Measurements from ENCODE around the gene BATF2.
"Not testable (repeated sequence)": the region's sequence is repeated elsewhere in the genome, so short reads cannot be mapped to it uniquely, and the experiment has no call there.

Gene BATF2

GRCh38 chr11:65003968-65004367 is 7.2 kb upstream of the BATF2 start:
- not testable (repeated sequence) for H2BK15ac ChIP-seq (ENCODE audit: low read length); H2BK5ac ChIP-seq (ENCODE audit: low read length); H3K23ac ChIP-seq (ENCODE audit: low read depth, low read length, poor library complexity); H4K91ac ChIP-seq (ENCODE audit: low read depth, low read length, poor library complexity); H2AK5ac ChIP-seq (ENCODE audit: low read depth, low read length); H3K4me2 ChIP-seq (ENCODE audit: insufficient read depth, low read length, poor library complexity, severe bottlenecking); H3K18ac ChIP-seq (ENCODE audit: low read length); H3K4ac ChIP-seq (ENCODE audit: low read length); H4K8ac ChIP-seq (ENCODE audit: low read depth, low read length); H2AFZ ChIP-seq (ENCODE audit: low read length); H3K9ac ChIP-seq (ENCODE audit: low read depth, low read length, poor library complexity); H3K14ac ChIP-seq (ENCODE audit: low read length); H3K36me3 ChIP-seq (replicated peaks in 1 of 2; ENCODE audit: control insufficient read depth in 2 of 2, insufficient read depth in 2 of 2, low read length in 2 of 2); H2BK120ac ChIP-seq (ENCODE audit: low read depth, low read length); H2BK12ac ChIP-seq (ENCODE audit: low read length); H3K4me3 ChIP-seq (ENCODE audit: low read length in 2 of 2); H3K27me3 ChIP-seq (ENCODE audit: control insufficient read depth in 3 of 3, insufficient read depth in 3 of 3, low read depth in 1 of 3, low read length in 3 of 3); DNase-seq (ENCODE audit: low spot score); H3K79me1 ChIP-seq (ENCODE audit: low read depth, low read length); H3K27ac ChIP-seq (replicated peaks; ENCODE audit: low read length); H3K4me1 ChIP-seq (ENCODE audit: control insufficient read depth in 2 of 2, insufficient read depth in 1 of 2, low read depth in 1 of 2, low read length in 2 of 2); H3K9me3 ChIP-seq (replicated peaks in 1 of 2; ENCODE audit: control insufficient read depth in 2 of 2, insufficient read depth in 1 of 2, low read depth in 1 of 2, low read length in 2 of 2)
- no CpG with 5 or more reads among the region's 3 CpGs for WGBS, 2 donors (ENCODE audit: extremely low coverage in 2 of 2, insufficient read length in 2 of 2, insufficient replicate concordance in 1 of 2)

- no peak overlapping the region for H3K23ac ChIP-seq (ENCODE audit: low read depth, low read length, poor library complexity)
- no peak overlapping the region for H4K8ac ChIP-seq (ENCODE audit: low read depth, low read length)
- H3K9ac ChIP-seq (ENCODE audit: low read depth, low read length, poor library complexity): no peak overlapping the region
- no peak overlapping the region for H2AK5ac ChIP-seq (ENCODE audit: low read depth, low read length)
- H3K14ac ChIP-seq (ENCODE audit: low read length): peak overlapping the region; percentile 72
- no peak overlapping the region for H3K4ac ChIP-seq (ENCODE audit: low read length)
- H3K4me1 ChIP-seq (ENCODE audit: control insufficient read depth in 2 of 2, insufficient read depth in 1 of 2, low read depth in 1 of 2, low read length in 2 of 2): peaks cover 0 to 3% of the 10 kb centered on the region in 2 donors
- H4K91ac ChIP-seq (ENCODE audit: low read depth, low read length, poor library complexity): no peak overlapping the region
- peaks cover 0 to 5% (median 0%) of the 10 kb centered on the region in 3 experiments for H3K27me3 ChIP-seq (ENCODE audit: control insufficient read depth in 3 of 3, insufficient read depth in 3 of 3, low read depth in 1 of 3, low read length in 3 of 3)
- H2BK12ac ChIP-seq (ENCODE audit: low read length): no peak overlapping the region
- H3K9me3 ChIP-seq (replicated peaks in 1 of 2; ENCODE audit: control insufficient read depth in 2 of 2, insufficient read depth in 1 of 2, low read depth in 1 of 2, low read length in 2 of 2): no peaks in the 10 kb centered on the region
- H2BK15ac ChIP-seq (ENCODE audit: low read length): no peak overlapping the region
- no peak overlapping the region for H3K18ac ChIP-seq (ENCODE audit: low read length)
- no peaks in the 10 kb centered on the region for H3K79me1 ChIP-seq (ENCODE audit: low read depth, low read length)
- WGBS, 2 donors (ENCODE audit: extremely low coverage in 2 of 2, insufficient read length in 2 of 2, insufficient replicate concordance in 1 of 2): no CpG with 5 or more reads among the region's 7 CpGs
- H2BK5ac ChIP-seq (ENCODE audit: low read length): no peak overlapping the region
- no peak overlapping the region for H3K4me2 ChIP-seq (ENCODE audit: insufficient read depth, low read length, poor library complexity, severe bottlenecking)
- H3K36me3 ChIP-seq (replicated peaks in 1 of 2; ENCODE audit: control insufficient read depth in 2 of 2, insufficient read depth in 2 of 2, low read length in 2 of 2): no peaks in the 10 kb centered on the region
- no peak overlapping the region for H3K27ac ChIP-seq (replicated peaks; ENCODE audit: low read length)
- no peak overlapping the region for H3K4me3 ChIP-seq (ENCODE audit: low read length in 2 of 2)
- H2AFZ ChIP-seq (ENCODE audit: low read length): no peak overlapping the region
- H2BK120ac ChIP-seq (ENCODE audit: low read depth, low read length): no peak overlapping the region
- DNase-seq (ENCODE audit: low spot score): no peak
These were observed 6.5 kb upstream of the BATF2 start for GRCh38 chr11:65003282-65003681.

- H3K23ac ChIP-seq (ENCODE audit: low read depth, low read length, poor library complexity): no peak overlapping the region
- no peak overlapping the region for H3K4ac ChIP-seq (ENCODE audit: low read length)
- H3K4me3 ChIP-seq (ENCODE audit: low read length in 2 of 2): no peak overlapping the region
- no peak overlapping the region for H2AFZ ChIP-seq (ENCODE audit: low read length)
- H2BK12ac ChIP-seq (ENCODE audit: low read length): no peak overlapping the region
- no peak overlapping the region for H3K4me2 ChIP-seq (ENCODE audit: insufficient read depth, low read length, poor library complexity, severe bottlenecking)
- no peaks in the 10 kb centered on the region for H3K36me3 ChIP-seq (replicated peaks in 1 of 2; ENCODE audit: control insufficient read depth in 2 of 2, insufficient read depth in 2 of 2, low read length in 2 of 2)
- no peak overlapping the region for H4K8ac ChIP-seq (ENCODE audit: low read depth, low read length)
- H4K91ac ChIP-seq (ENCODE audit: low read depth, low read length, poor library complexity): no peak overlapping the region
- H3K9me3 ChIP-seq (replicated peaks in 1 of 2; ENCODE audit: control insufficient read depth in 2 of 2, insufficient read depth in 1 of 2, low read depth in 1 of 2, low read length in 2 of 2): no peaks in the 10 kb centered on the region
- DNase-seq (ENCODE audit: low spot score): no peak
- peaks cover 0 to 5% (median 0%) of the 10 kb centered on the region in 3 experiments for H3K27me3 ChIP-seq (ENCODE audit: control insufficient read depth in 3 of 3, insufficient read depth in 3 of 3, low read depth in 1 of 3, low read length in 3 of 3)
- H2BK5ac ChIP-seq (ENCODE audit: low read length): no peak overlapping the region
- H3K18ac ChIP-seq (ENCODE audit: low read length): no peak overlapping the region
- no peaks in the 10 kb centered on the region for H3K79me1 ChIP-seq (ENCODE audit: low read depth, low read length)
- H2BK120ac ChIP-seq (ENCODE audit: low read depth, low read length): no peak overlapping the region
- H3K14ac ChIP-seq (ENCODE audit: low read length): no peak overlapping the region
- H3K27ac ChIP-seq (replicated peaks; ENCODE audit: low read length): no peak overlapping the region
- WGBS, 2 donors (ENCODE audit: extremely low coverage in 2 of 2, insufficient read length in 2 of 2, insufficient replicate concordance in 1 of 2): no CpG with 5 or more reads among the region's 5 CpGs
- H3K9ac ChIP-seq (ENCODE audit: low read depth, low read length, poor library complexity): no peak overlapping the region
- H2BK15ac ChIP-seq (ENCODE audit: low read length): no peak overlapping the region
- peaks cover 0 to 3% of the 10 kb centered on the region in 2 donors for H3K4me1 ChIP-seq (ENCODE audit: control insufficient read depth in 2 of 2, insufficient read depth in 1 of 2, low read depth in 1 of 2, low read length in 2 of 2)
- no peak overlapping the region for H2AK5ac ChIP-seq (ENCODE audit: low read depth, low read length)
These were observed 5.9 kb upstream of the BATF2 start for GRCh38 chr11:65002706-65003105.

DNA sequence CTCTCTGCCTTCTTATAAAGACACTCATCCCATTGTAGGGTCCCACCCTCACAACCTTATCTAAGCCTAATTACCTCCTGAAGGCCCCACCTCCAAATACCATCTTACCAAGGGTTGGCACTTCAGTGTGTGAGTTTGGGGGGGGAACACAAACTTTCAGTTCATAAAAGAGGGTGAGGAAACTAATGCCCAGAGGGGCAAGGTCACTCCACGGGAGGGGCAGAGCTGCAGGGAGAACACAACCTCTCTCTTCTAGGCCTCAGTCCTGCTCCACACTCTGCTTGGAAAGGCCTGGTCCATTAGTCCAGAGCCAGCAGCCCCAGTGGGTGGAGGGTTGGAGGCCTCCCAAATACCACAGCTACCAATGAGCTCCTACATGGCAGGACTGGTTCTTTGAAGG is 2.7 kb upstream of the BATF2 start:
- WGBS, 2 donors (ENCODE audit: extremely low coverage in 2 of 2, insufficient read length in 2 of 2, insufficient replicate concordance in 1 of 2): no CpG with 5 or more reads among the region's 1 CpG
- Histone ChIP-seq H4K91ac (ENCODE audit: low read depth, low read length, poor library complexity) (no peak overlapping the region), H2BK5ac (ENCODE audit: low read length) (no peak overlapping the region), H2BK120ac (ENCODE audit: low read depth, low read length) (no peak overlapping the region), H3K9me3 (replicated peaks in 1 of 2; ENCODE audit: control insufficient read depth in 2 of 2, insufficient read depth in 1 of 2, low read depth in 1 of 2, low read length in 2 of 2) (no peaks in the 10 kb centered on the region), H3K27ac (replicated peaks; ENCODE audit: low read length) (no peak overlapping the region), H3K27me3 (ENCODE audit: control insufficient read depth in 3 of 3, insufficient read depth in 3 of 3, low read depth in 1 of 3, low read length in 3 of 3) (peaks cover 0 to 6% (median 0%) of the 10 kb centered on the region in 3 experiments), H4K8ac (ENCODE audit: low read depth, low read length) (no peak overlapping the region), H2BK15ac (ENCODE audit: low read length) (no peak overlapping the region), H3K4me3 (ENCODE audit: low read length in 2 of 2) (no peak overlapping the region), H3K4ac (ENCODE audit: low read length) (no peak overlapping the region), H3K79me1 (ENCODE audit: low read depth, low read length) (no peaks in the 10 kb centered on the region), H3K36me3 (replicated peaks in 1 of 2; ENCODE audit: control insufficient read depth in 2 of 2, insufficient read depth in 2 of 2, low read length in 2 of 2) (no peaks in the 10 kb centered on the region), H3K18ac (ENCODE audit: low read length) (no peak overlapping the region), H3K9ac (ENCODE audit: low read depth, low read length, poor library complexity) (no peak overlapping the region), H3K4me2 (ENCODE audit: insufficient read depth, low read length, poor library complexity, severe bottlenecking) (no peak overlapping the region), H2AK5ac (ENCODE audit: low read depth, low read length) (no peak overlapping the region), H2AFZ (ENCODE audit: low read length) (no peak overlapping the region), H3K4me1 (ENCODE audit: control insufficient read depth in 2 of 2, insufficient read depth in 1 of 2, low read depth in 1 of 2, low read length in 2 of 2) (peaks cover 4 to 5% of the 10 kb centered on the region in 2 donors), H3K14ac (ENCODE audit: low read length) (no peak overlapping the region), H2BK12ac (ENCODE audit: low read length) (no peak overlapping the region), H3K23ac (ENCODE audit: low read depth, low read length, poor library complexity) (no peak overlapping the region)
- no peak for DNase-seq (ENCODE audit: low spot score)

Data from neuronal stem cell (in vitro differentiated cells).